ENCODE measurements around the gene PCDHGB4.
A peak's percentile ranks its signal among the peaks of the same experiment; 100 is the strongest.
"Not testable (repeated sequence)": the region's sequence is repeated elsewhere in the genome, so short reads cannot be mapped to it uniquely, and the experiment has no call there.

Gene PCDHGB4

GRCh38 chr5:141387557-141388311 is at the start of gene PCDHGB4:
Gene PCDHGB4 (plus strand): TSS chr5:141387698. CDS start chr5:141387885, 187 bp downstream.
- DNase-seq, result peak; percentile 29

DNA sequence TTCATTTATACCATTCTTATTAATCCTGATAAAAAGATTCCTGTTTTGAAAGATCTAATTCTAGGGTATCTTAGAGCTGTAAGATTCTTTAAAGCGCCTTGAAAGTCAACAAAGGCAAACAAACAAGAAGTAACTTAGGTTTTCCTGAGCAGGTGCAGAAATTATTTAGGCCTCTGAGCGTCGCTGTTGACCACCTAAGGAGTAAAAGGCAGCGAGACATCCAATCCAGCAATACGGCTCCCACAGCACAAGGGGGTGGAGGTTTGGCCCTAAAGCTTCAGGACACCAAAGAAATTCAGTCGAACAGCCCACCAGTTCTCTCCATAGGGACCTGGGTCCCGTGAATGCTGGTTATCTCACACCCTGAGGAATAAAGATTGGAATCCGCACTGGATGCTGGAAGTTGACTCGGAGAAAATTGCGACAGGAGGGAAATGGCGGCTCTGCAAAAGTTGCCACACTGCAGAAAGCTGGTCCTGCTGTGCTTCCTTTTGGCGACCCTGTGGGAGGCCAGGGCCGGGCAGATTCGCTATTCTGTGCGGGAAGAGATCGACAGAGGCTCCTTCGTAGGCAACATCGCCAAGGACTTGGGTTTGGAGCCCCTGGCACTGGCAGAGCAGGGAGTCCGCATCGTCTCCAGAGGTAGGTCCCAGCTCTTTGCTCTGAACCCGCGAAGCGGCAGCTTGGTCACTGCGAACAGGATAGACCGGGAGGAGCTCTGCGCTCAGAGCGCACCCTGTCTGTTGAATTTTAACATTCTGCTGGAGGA is 48.8 kb upstream of the PCDHGB4 start, which contains the start of gene PCDHGA2:
TSS of gene PCDHGA2 (plus strand) at position 223 of the 769 bp plus-strand sequence.
- no peak for DNase-seq

DNA sequence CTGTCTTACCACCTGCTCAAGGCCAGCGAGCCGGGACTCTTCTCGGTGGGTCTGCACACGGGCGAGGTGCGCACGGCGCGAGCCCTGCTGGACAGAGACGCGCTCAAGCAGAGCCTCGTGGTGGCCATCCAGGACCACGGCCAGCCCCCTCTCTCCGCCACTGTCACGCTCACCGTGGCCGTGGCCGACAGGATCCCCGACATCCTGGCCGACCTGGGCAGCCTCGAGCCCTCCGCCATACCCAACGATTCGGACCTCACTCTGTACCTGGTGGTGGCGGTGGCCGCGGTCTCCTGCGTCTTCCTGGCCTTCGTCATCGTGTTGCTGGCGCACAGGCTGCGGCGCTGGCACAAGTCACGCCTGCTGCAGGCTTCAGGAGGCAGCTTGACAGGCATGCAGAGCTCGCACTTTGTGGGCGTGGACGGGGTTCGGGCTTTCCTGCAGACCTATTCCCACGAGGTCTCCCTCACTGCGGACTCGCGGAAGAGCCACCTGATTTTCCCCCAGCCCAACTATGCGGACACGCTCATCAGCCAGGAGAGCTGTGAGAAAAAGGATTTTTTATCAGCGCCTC is 46.6 kb upstream of the PCDHGB4 start:
- not testable (repeated sequence) for DNase-seq

DNA sequence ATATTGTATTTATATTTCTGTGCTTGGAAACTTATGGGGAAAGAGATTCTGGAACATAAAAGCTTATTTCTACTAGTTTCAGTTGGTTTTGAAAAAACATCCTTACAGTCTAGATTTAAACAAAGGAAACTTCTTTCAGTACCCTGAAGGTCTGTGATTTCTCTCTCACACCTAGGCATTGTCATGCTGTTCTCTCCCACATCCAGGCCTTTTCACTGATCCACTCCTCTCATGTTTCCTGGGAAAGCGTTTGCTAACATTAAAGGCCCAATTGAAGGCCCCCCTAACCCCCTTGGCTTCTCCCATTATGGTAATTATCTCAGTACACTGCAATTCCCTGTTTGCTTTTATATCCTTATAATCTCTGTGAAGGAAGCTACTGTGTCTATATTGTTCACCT is 44.7 kb upstream of the PCDHGB4 start:
- no peak for DNase-seq

DNA sequence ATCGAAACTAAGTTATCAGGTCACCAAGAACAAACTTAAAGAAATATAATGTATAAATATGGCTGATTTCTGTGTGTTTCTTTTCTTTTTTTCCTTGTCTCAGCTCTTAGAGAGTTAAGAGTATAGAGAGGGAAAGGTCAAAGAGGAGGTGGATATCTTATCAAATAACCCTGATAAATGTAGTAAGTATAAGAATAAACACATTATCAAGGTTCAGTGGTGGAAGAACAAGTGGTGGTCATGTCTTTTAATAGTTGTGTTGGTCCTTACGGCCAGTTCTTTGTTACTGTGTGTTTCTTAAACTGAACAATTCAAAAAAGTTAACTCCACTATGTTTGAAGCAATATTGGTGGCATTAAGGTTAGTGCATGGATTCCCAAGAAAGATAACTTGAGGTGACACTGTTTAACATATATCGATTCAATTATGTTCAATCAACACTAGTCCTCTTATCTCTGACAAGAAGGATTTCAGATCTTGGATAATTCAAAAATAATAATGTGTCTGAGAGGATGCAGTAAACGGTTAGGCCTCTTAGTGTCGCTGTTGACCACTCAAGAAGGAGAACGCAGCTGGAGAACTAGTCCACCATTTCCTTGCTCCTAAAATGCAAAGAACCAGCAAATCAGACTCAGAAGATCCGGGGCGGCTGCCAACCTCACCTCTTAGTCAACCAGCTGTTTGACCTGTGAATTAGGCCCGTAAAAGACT is 44.1 kb upstream of the PCDHGB4 start, which contains the start of gene PCDHGA3:
TSS of gene PCDHGA3 (plus strand) at position 588 of the 711 bp plus-strand sequence. CDS start 205 bp downstream, outside the sequence.
- DNase-seq, result no peak

DNA sequence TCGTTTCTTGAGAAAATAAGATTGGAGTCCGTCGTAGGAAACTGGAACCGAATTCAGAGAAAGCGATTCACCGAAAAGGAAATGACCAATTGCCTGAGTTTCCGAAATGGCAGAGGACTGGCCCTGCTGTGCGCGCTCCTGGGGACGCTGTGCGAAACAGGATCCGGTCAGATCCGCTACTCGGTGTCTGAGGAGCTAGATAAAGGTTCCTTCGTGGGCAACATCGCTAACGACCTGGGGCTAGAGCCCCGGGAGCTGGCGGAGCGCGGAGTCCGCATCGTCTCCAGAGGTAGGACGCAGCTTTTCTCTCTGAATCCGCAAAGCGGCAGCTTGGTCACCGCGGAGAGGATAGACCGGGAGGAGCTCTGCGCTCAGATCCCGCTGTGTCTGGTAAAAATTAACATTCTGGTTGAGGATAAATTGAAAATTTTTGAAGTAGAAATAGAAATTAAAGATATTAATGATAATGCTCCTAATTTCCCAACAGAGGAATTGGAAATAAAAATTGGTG is 43.5 kb upstream of the PCDHGB4 start:
- DNase-seq, result no peak

- no peak for DNase-seq
Observed at GRCh38 chr5:141345327-141345726, 42.2 kb upstream of the PCDHGB4 start.

- not testable (repeated sequence) for DNase-seq
Observed at GRCh38 chr5:141346017-141346416, 41.5 kb upstream of the PCDHGB4 start.

DNA sequence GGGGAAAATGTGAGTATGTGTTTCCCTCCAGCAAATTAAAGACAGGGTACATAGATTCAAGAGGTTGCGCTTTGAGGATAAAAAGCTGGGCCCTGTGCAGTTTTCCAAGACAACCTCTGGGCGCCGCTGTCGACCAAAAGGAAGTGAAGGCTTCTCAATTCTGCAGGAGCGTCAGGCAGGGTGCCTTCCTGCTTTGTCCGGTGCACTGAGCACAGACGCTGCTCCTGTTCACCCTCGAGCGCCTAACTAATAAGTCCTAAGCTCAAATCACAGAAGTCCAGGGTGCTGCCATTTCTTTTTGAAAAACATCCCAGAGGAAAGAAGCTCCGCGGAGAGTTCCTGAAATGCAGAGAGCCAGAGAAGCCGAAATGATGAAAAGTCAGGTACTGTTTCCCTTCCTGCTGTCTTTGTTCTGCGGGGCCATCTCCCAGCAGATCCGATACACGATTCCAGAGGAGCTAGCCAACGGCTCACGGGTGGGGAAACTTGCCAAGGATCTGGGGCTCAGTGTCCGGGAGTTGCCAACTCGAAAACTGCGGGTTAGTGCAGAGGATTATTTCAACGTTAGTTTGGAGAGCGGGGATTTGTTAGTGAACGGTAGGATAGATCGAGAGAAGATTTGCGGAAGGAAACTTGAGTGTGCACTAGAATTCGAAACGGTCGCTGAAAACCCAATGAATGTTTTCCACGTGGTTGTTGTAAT is 37.4 kb upstream of the PCDHGB4 start, which contains the start of gene PCDHGB1:
TSS of gene PCDHGB1 (plus strand) at position 183 of the 703 bp plus-strand sequence. CDS start at position 345, 162 bp downstream.
- DNase-seq, result no peak

DNA sequence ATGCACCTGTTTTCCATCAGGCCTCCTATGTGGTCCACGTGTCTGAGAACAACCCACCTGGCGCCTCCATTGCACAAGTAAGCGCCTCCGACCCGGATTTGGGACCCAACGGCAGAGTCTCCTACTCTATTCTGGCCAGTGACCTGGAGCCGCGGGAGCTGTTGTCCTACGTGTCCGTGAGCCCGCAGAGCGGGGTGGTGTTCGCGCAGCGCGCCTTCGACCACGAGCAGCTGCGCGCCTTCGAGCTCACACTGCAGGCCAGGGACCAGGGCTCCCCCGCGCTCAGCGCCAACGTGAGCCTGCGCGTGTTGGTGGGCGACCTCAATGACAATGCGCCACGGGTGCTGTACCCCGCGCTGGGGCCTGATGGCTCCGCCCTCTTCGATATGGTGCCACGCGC is 35.9 kb upstream of the PCDHGB4 start:
- no peak for DNase-seq

DNA sequence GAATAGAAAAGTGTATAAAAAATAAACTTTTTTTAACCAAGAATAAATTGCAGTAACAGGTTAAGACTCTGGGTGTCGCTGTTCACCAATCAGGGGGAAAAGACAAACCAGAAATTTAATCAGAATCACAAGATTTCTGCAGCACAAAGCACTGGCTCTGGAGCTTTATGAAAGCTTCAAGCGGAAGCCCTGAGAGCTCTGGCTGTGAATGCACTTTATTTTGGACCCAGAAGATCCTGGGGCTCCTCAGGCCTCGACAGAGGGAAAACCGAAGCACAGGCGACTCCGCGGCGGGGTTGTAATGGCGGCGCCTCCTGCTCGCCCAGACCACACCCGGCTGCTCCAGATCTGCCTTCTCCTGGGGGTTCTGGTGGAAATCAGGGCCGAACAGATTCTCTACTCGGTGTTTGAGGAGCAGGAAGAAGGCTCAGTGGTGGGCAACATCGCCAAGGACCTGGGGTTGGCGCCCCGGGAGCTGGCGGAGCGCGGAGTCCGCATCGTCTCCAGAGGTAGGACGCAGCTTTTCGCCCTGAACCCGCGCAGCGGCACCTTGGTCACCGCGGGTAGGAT is 32.5 kb upstream of the PCDHGB4 start, which contains the start of gene PCDHGA4:
TSS of gene PCDHGA4 (plus strand) at position 122 of the 570 bp plus-strand sequence. CDS start at position 209, 87 bp downstream.
- no peak for DNase-seq

DNA sequence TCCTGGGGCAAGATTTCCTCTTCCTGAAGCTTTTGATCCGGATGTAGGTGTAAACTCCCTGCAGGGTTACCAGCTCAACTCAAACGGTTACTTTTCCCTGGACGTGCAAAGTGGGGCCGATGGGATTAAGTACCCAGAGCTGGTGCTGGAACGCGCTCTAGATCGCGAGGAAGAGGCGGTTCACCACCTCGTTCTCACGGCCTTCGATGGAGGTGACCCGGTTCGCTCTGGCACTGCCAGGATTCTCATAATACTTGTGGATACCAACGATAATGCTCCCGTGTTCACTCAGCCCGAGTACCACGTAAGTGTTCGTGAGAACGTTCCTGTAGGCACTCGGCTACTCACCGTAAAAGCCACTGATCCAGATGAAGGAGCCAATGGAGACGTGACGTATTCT is 31.9 kb upstream of the PCDHGB4 start:
- no peak for DNase-seq

DNA sequence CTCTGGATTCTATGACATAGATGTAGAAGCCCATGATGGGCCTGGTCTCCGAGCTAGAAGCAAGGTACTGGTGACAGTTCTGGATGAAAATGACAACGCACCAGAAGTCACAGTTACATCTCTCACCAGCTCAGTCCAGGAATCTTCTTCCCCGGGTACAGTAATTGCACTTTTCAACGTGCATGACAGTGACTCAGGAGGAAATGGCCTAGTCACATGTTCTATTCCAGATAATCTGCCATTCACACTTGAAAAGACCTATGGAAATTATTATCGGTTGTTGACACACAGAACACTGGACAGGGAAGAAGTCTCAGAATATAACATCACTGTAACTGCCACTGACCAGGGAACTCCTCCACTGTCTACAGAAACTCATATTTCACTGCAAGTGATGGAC is 31.4 kb upstream of the PCDHGB4 start:
- DNase-seq, result no peak

GRCh38 chr5:141356950-141357349 is 30.5 kb upstream of the PCDHGB4 start:
- DNase-seq, result no peak

DNA sequence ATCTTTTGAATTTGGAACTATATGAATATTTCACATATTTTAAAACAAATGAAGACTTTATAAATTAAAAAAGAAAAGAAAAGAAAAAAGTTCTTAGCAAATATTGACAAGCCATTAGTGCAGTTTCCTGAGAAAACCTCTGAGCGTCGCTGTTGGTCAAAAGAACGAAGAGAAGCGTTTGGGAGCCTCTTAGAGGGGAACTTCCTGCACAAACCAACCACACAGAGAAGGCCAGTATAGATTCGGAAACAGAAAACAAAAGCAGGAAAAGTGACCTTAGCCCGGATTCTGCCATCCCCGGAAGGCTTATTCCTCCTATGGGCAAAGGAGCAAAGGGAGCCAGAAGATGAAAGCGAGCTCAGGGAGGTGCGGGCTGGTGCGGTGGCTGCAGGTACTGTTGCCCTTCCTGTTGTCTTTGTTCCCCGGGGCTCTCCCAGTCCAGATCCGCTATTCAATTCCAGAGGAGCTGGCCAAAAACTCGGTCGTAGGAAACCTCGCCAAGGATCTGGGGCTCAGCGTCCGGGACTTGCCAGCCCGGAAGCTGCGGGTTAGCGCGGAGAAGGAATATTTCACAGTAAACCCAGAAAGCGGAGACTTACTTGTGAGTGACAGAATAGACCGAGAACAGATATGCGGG is 27.6 kb upstream of the PCDHGB4 start, which contains the start of gene PCDHGB2:
TSS of gene PCDHGB2 (plus strand) at position 205 of the 637 bp plus-strand sequence. CDS start at position 347, 142 bp downstream.
- peak; percentile 29 for DNase-seq

GRCh38 chr5:141360685-141361084 is 26.8 kb upstream of the PCDHGB4 start:
- no peak for DNase-seq

GRCh38 chr5:141362719-141363118 is 24.8 kb upstream of the PCDHGB4 start:
- no peak for DNase-seq

GRCh38 chr5:141363952-141364660 is 23.4 kb upstream of the PCDHGB4 start, which contains the start of gene PCDHGA5:
Gene PCDHGA5 (plus strand): TSS chr5:141364162. CDS start chr5:141364331, 169 bp downstream.
- no peak for DNase-seq

DNA sequence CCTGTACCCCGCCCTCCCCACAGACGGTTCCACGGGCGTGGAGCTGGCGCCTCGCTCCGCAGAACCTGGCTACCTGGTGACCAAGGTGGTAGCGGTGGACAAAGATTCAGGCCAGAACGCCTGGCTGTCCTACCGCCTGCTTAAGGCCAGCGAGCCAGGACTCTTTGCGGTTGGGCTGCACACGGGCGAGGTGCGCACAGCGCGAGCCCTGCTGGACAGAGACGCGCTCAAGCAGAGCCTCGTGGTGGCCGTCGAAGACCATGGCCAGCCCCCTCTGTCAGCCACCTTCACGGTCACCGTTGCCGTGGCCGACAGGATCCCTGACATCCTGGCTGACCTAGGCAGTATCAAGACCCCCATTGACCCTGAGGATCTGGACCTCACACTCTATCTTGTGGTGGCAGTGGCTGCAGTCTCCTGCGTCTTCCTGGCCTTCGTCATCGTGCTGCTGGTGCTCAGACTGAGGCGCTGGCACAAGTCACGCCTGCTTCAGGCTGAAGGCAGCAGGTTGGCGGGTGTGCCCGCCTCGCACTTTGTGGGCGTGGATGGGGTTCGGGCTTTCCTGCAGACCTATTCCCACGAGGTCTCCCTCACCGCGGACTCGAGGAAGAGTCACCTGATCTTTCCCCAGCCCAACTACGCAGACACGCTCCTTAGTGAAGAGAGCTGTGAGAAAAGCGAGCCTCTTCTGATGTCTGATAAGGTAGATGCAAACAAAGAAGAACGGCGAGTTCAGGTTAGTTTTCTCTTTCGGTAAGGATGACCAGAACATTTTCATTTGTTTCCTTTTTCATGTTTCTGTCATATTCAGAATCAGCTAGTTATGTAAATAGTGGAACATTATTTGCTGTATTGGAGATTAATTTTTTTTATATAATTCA is 21.2 kb upstream of the PCDHGB4 start:
- no peak for DNase-seq

Measured in suppressor macrophage treated with lipopolysaccharide for 4 hours (primary cell).